LoVo (cell line): ENCODE measurements around the gene BTG2.
A peak's percentile ranks its signal among the peaks of the same experiment; 100 is the strongest.
"Not testable (repeated sequence)": the region's sequence is repeated elsewhere in the genome, so short reads cannot be mapped to it uniquely, and the experiment has no call there.

Source experiments
- DNase-seq: peaks from one replicate; pipeline ENCODE4 v3.0.0-alpha.2; 2016; ENCODE audit warnings: low spot score

BTG2 gene

DNA sequence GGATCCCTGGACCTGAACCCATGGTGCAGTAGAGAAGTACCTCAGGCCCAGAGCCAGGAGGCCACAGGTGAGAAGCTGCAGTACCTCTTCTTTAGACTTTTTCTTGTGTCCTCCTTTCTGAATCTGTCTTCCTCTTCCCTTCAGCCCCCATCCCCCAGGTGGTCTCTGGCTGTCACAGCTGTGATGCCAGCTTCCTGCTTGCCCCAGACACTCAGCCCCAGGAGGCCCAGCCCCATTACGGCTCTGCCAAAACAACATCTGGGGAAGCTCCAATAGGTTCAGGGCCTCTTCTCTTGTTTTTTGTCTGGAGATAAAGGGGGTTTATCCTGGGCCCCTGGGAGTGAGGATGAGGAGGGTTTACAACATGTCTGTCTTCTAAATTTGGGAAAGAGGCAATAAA is 9.5 kb upstream of the BTG2 start:
- DNase-seq, result no peak

- no peak for DNase-seq
These were observed 8.8 kb upstream of the BTG2 start for GRCh38 chr1:203296460-203297073.

GRCh38 chr1:203299169-203299568 is 6.2 kb upstream of the BTG2 start:
- no peak for DNase-seq

DNA sequence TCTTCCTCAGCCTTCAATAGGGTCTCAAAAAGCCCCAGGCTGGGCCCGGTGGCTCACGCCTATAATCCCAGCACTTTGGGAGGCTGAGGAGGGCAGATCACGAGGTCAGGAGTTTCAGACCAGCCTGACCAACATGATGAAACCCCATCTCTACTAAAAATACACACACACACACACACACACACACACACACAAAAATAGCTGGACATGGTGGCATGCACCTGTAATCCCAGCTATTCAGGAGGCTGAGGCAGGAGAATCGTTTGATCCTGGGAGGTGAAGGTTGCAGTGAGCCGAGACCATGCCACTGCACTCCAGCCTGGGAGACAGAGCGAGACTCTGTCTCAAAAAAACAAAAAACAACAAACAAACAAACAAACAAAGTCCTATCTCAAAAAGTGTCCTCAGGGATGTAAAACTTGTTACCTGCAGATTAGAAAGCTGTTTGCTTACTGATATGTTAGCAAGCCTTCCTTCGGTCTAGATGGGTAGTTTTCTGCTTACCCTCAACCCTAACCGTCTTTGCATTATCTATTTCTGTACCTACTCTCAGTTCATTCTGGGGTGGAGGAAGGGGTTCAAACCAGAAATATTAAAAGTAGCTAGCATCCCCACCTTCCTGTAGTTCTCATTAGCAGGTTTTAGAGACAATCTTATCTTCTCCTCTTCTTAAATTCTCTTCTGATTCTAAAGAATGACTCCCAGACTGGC is 5.4 kb upstream of the BTG2 start:
- DNase-seq, result not testable (repeated sequence)

- no peak for DNase-seq
These were observed 4.6 kb upstream of the BTG2 start for GRCh38 chr1:203300441-203301330.

- DNase-seq, result no peak
These were observed 4.0 kb upstream of the BTG2 start for GRCh38 chr1:203301331-203301668.

DNA sequence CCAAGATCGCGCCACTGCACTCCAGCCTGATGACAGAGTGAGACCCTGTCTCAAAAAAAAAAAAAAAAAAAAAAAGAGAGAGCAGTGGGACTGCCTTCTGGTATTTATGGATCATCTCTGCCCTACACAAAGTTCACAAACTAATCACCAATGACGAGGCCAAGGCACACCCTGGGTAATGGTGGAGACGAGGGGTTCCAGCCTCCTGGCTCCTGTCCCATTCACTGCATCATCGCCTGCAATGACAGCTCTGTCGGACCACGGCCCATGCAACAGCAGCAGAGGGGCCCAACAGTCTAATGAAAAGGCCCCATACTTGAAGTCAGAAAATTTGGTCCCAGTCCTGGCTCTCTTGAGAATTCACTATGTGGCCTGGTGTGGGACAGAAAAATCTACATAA is 2.9 kb upstream of the BTG2 start:
- no peak for DNase-seq

- no peak for DNase-seq
These were observed 2.4 kb upstream of the BTG2 start for GRCh38 chr1:203302894-203303293.

GRCh38 chr1:203304391-203304918 is 864 bp upstream of the BTG2 start:
- no peak for DNase-seq

GRCh38 chr1:203305809-203306088 is 430 bp downstream of the BTG2 start:
- no peak for DNase-seq

GRCh38 chr1:203306089-203306964 is 1.0 kb downstream of the BTG2 start:
- peak; percentile 77 for DNase-seq

DNA sequence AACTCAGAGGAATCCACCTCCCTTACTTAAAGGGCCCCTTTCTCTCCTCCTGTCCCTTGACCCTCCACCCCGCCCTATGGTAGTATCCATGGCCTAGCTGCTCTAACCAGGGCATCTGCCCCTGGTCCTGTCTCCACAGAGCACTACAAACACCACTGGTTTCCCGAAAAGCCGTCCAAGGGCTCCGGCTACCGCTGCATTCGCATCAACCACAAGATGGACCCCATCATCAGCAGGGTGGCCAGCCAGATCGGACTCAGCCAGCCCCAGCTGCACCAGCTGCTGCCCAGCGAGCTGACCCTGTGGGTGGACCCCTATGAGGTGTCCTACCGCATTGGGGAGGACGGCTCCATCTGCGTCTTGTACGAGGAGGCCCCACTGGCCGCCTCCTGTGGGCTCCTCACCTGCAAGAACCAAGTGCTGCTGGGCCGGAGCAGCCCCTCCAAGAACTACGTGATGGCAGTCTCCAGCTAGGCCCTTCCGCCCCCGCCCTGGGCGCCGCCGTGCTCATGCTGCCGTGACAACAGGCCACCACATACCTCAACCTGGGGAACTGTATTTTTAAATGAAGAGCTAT is 1.7 kb downstream of the BTG2 start:
- DNase-seq, result no peak

DNA sequence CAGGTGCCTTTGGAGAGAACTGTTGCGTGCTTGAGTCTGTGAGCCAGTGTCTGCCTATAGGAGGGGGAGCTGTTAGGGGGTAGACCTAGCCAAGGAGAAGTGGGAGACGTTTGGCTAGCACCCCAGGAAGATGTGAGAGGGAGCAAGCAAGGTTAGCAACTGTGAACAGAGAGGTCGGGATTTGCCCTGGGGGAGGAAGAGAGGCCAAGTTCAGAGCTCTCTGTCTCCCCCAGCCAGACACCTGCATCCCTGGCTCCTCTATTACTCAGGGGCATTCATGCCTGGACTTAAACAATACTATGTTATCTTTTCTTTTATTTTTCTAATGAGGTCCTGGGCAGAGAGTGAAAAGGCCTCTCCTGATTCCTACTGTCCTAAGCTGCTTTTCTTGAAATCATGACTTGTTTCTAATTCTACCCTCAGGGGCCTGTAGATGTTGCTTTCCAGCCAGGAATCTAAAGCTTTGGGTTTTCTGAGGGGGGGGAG is 2.4 kb downstream of the BTG2 start:
- no peak for DNase-seq

GRCh38 chr1:203308328-203308922 is 3.1 kb downstream of the BTG2 start:
- DNase-seq, result no peak

GRCh38 chr1:203308923-203309331 is 3.6 kb downstream of the BTG2 start:
- no peak for DNase-seq

- DNase-seq, result no peak
These were observed 6.3 kb downstream of the BTG2 start for GRCh38 chr1:203311368-203312301.

DNA sequence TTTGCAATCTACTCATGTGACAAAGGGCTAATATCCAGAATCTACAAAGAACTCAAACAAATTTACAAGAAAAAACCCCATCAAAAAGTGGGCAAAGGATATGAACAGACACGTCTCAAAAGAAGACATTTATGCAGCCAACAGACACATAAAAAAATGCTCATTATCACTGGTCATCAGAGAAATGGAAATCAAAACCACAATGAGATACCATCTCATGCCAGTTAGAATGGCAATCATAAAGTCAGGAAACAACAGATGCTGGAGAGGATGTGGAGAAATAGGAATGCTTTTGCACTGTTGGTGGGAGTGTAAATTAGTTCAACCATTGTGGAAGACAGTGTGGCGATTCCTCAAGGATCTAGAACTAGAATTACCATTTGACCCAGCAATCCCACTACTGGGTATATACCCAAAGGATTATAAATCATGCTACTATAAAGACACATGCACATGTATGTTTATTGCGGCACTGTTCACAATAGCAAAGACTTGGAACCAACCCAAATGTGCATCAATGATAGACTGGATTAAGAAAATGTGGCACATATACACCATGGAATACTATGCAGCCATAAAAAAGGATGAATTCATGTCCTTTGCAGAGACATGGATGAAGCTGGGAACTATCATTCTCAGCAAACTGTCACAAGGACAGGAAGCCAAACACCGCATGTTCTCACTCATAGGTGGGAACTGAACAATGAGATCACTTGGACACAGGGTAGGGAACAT is 8.9 kb downstream of the BTG2 start:
- DNase-seq, result not testable (repeated sequence)

DNA sequence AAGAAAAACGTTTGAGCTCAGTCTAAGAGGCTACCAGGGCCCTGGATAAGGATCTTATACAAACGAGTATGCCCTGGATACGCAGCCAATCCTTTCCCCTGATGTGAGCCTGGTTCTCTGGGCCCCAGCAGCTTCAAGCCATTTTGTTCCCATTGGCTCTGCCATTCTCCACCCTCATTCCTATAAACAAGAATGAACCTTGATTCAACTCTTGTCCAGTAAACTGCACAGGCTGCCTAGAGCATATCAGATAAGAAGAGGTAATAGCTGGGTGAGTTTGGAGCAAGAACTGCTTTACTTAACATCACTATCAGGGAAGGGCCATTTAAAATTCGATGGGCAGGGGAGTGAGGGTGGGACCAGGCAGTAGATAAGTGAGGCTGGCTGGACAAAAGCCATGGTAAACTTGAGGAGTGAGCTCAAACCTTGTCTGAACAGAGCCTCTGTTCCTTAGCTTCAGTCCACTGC is 11.3 kb downstream of the BTG2 start:
- DNase-seq, result no peak
